Panc1 (cell line): ENCODE data around the gene NOP16. TPM values are rescaled to one million over a fixed set of nuclear protein-coding genes. Genes with fewer than 3 reads are reported as not detected.

Experiments
- ATAC-seq: fragments of 200-7000 bp; cut with Tn5 transposase; 2 replicates; pipeline ENCODE4 v1.9.1; 2020; ENCODE audit warnings: mild to moderate bottlenecking, moderate library complexity
- BruUV-seq: library from RNA; stranded (reverse); fragments of 400-500 nt; replicated peaks from 2 replicates; lab custom pipeline; 2021; lab: Mats Ljungman, UMichigan
- CTCF ChIA-PET: fragments of 300-600 bp; sonication (Branson Sonifier 250); formaldehyde crosslinking; loops from one replicate; lab custom pipeline; 2022; ENCODE audit warnings: antibody characterized with exemption; lab: Charles Lee
- POLR2A ChIA-PET: fragments of 300-600 bp; sonication (Branson Sonifier 250); formaldehyde crosslinking; loops from one replicate; lab custom pipeline; 2022; ENCODE audit warnings: antibody characterized with exemption; lab: Charles Lee
- DNase-seq: peaks from one replicate; pipeline ENCODE4 v3.0.0-alpha.2; 2010; ENCODE audit warnings: low read depth, low spot score
- H3K27ac ChIP-seq: 2 replicates; pipeline ENCODE4 v1.5.1; 2011; ENCODE audit warnings: mild to moderate bottlenecking, low read length, inconsistent platforms
- H3K27me3 ChIP-seq: fragments of 200-500 bp; sonication (Bioruptor generic); 2 replicates; pipeline ENCODE4 v1.6.0; 2014; ENCODE audit warnings: low read length, inconsistent platforms; ENCODE audit not compliant: control insufficient read depth, insufficient read depth
- H3K36me3 ChIP-seq: fragments of 200-500 bp; sonication (Bioruptor generic); 2 replicates; pipeline ENCODE4 v1.5.1; 2014; ENCODE audit warnings: inconsistent platforms, mild to moderate bottlenecking, low read length, moderate library complexity; ENCODE audit not compliant: control insufficient read depth, insufficient read depth
- H3K4me1 ChIP-seq: 2 replicates; pipeline ENCODE4 v1.5.1; 2011; ENCODE audit warnings: inconsistent platforms, mild to moderate bottlenecking, low read length, moderate library complexity; ENCODE audit not compliant: control insufficient read depth, insufficient read depth
- H3K4me3 ChIP-seq, 2 experiments: 2 replicates each; pipeline ENCODE4 v1.5.1; 2011 to 2012; ENCODE audit warnings: low read depth in 2 of 2, low read length in 2 of 2, mild to moderate bottlenecking in 2 of 2, inconsistent platforms in 1 of 2, moderate library complexity in 1 of 2
- H3K9me3 ChIP-seq: fragments of 200-500 bp; sonication (Bioruptor generic); 2 replicates; pipeline ENCODE4 v1.5.1; 2014; ENCODE audit warnings: low read depth, mild to moderate bottlenecking, inconsistent platforms, low read length, moderate library complexity; ENCODE audit not compliant: control insufficient read depth, insufficient read depth
- POLR2AphosphoS5 ChIP-seq: IDR thresholded peaks from 2 replicates; pipeline ENCODE4 v1.6.1; 2012; ENCODE audit warnings: mild to moderate bottlenecking, low read depth, low read length, moderate library complexity
- SIN3A ChIP-seq: IDR thresholded peaks from 2 replicates; pipeline ENCODE4 v1.6.1; 2012; ENCODE audit warnings: low read depth, mild to moderate bottlenecking, low read length, moderate library complexity, borderline replicate concordance; ENCODE audit not compliant: insufficient read depth
- TCF7L2 ChIP-seq: IDR thresholded peaks from 2 replicates; pipeline ENCODE4 v1.6.1; 2011; ENCODE audit warnings: mild to moderate bottlenecking, low read depth, low read length, inconsistent platforms
- in situ Hi-C: cut with HindIII; loops from 2 replicates; pipeline ENCODE4 v1.10.0; 2016; ENCODE audit warnings: low sequenced_read_pairs, low pct_unique_long_range_greater_than_20kb
- intact Hi-C: fragments of 100-400 bp; cut with micrococcal nuclease; formaldehyde crosslinking; loops from one replicate; pipeline ENCODE4 v1.10.0; 2022; ENCODE audit not compliant: unreplicated experiment
- total RNA-seq: library from RNA; stranded (reverse); gene quantifications from one replicate; pipeline ENCODE4 v1.2.1, GENCODE V29; 2021; ENCODE audit not compliant: unreplicated experiment
- TF ChIP-seq, protein P1 (sequence below), 2 experiments: IDR thresholded peaks; 2 replicates each; pipeline ENCODE4 v1.6.1; 2011 to 2012; ENCODE audit warnings: low read depth in 2 of 2, control low read depth in 1 of 2, low read length in 1 of 2, mild to moderate bottlenecking in 1 of 2, moderate library complexity in 1 of 2; ENCODE audit not compliant: insufficient read depth in 1 of 2
- TF ChIP-seq, protein P2 (sequence below): fragments of 450-650 bp; IDR thresholded peaks from 2 replicates; pipeline ENCODE4 v1.5.1; 2017; ENCODE audit warnings: mild to moderate bottlenecking

The NOP16 gene
- total RNA-seq, 1 experiment from 2014 or later: 76.2 TPM

DNA sequence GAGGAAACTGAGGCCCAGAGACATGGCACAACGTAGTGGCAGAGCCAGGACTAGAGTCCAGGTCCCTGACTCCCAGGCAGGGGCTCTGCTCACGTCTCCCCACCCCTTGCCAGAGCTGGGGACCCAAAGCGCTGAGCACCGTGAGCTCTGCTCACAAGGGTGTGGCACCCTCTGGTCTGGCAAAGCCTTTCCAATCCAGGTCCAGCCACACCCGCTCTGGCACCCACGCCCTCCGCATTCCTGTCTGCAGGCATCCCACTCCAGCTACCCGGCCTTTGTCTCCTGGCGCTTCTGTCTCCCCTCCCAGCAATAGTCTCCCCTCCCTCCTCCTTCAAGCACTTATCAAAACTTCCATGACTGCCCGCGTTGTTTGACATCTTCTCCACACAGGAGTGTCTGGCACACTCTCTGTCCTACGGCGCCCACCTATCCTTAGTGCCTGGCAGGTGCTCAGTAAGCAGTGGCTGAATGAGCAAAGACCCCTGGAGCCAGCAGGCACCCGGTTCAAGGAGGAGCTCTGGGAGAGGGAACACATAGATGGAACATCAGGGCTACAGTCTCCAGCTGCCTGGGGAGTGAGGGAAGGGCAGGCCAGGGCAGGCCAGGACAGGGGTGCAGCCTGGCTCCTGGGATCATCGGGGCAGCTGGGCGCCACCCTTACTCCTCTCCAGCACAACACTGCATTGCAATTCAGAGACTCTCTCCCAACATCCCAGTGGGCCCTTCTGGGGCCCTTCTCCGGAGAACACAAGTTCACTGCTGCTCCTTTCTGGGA lies 12.2 kb upstream of the NOP16 start:
- H3K4me3 ChIP-seq: no peak overlapping the region
- no TSS peak for BruUV-seq
- ChIA-PET POLR2A (interaction anchor here (0.5 to 0.7 kb wide), 3 partner anchors 8 to 113 kb away, joined by 3 to 12 read pairs (median 3); no protein-coding TSS in a partner anchor), CTCF (no interaction called here)
- H3K36me3 ChIP-seq: no peaks in the 10 kb centered on the region
- intact Hi-C loops (no loop called here), in situ Hi-C loops (no loop called here)
- no peaks in the 10 kb centered on the region for H3K4me1 ChIP-seq
- H3K9me3 ChIP-seq: no peaks in the 10 kb centered on the region
- TF ChIP-seq SIN3A: no peak
- no peak for TF ChIP-seq TCF7L2
- TF ChIP-seq POLR2AphosphoS5: no peak
- TF ChIP-seq, protein P1, sequence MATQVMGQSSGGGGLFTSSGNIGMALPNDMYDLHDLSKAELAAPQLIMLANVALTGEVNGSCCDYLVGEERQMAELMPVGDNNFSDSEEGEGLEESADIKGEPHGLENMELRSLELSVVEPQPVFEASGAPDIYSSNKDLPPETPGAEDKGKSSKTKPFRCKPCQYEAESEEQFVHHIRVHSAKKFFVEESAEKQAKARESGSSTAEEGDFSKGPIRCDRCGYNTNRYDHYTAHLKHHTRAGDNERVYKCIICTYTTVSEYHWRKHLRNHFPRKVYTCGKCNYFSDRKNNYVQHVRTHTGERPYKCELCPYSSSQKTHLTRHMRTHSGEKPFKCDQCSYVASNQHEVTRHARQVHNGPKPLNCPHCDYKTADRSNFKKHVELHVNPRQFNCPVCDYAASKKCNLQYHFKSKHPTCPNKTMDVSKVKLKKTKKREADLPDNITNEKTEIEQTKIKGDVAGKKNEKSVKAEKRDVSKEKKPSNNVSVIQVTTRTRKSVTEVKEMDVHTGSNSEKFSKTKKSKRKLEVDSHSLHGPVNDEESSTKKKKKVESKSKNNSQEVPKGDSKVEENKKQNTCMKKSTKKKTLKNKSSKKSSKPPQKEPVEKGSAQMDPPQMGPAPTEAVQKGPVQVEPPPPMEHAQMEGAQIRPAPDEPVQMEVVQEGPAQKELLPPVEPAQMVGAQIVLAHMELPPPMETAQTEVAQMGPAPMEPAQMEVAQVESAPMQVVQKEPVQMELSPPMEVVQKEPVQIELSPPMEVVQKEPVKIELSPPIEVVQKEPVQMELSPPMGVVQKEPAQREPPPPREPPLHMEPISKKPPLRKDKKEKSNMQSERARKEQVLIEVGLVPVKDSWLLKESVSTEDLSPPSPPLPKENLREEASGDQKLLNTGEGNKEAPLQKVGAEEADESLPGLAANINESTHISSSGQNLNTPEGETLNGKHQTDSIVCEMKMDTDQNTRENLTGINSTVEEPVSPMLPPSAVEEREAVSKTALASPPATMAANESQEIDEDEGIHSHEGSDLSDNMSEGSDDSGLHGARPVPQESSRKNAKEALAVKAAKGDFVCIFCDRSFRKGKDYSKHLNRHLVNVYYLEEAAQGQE (IDR thresholded peaks at IDR 0.05; ENCODE audit: insufficient read depth in 1 of 2, low read depth in 2 of 2, low read length in 1 of 2): no peak
- TF ChIP-seq, protein P2, sequence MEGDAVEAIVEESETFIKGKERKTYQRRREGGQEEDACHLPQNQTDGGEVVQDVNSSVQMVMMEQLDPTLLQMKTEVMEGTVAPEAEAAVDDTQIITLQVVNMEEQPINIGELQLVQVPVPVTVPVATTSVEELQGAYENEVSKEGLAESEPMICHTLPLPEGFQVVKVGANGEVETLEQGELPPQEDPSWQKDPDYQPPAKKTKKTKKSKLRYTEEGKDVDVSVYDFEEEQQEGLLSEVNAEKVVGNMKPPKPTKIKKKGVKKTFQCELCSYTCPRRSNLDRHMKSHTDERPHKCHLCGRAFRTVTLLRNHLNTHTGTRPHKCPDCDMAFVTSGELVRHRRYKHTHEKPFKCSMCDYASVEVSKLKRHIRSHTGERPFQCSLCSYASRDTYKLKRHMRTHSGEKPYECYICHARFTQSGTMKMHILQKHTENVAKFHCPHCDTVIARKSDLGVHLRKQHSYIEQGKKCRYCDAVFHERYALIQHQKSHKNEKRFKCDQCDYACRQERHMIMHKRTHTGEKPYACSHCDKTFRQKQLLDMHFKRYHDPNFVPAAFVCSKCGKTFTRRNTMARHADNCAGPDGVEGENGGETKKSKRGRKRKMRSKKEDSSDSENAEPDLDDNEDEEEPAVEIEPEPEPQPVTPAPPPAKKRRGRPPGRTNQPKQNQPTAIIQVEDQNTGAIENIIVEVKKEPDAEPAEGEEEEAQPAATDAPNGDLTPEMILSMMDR: no peak
- DNase-seq: no peak
- no peak for ATAC-seq
- no peaks in the 10 kb centered on the region for H3K27me3 ChIP-seq
- no peak overlapping the region for H3K27ac ChIP-seq

DNA sequence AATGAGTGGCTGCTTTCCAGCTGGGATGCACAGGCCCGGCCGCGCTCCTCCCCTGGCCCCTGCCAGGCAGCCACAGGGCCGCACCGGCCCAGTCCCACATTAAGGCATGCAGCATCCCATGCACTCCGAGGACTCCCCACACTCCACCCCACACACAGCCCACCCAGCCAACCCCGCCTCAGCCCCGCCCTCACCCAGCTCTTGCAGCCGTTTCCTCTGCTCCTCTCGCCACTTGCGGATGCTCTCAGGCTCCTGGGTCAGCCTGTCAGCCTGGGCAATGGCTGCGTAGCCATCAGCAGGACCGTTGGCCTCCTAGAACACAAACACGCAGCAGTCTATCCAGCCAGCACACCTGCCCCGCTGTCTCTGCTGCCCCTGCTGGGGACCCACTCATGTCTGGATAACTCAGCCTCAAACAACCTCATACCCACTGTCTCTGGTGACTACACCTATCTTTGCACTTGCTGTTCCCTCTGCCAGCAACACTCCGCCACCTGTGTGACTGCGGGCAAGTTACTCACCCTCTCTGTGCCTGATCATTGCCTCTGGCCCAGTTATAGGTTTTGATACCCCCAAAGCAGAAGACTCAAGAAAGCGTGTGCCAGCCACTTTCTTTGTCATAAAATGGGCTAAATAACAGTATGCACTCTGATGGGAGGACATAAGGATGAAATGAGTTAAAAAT lies 9.5 kb upstream of the NOP16 start:
- DNase-seq (no peak), ATAC-seq (no peak)
- no peaks in the 10 kb centered on the region for H3K4me1 ChIP-seq
- ChIA-PET CTCF (no interaction called here), POLR2A (no interaction called here)
- no peaks in the 10 kb centered on the region for H3K9me3 ChIP-seq
- TF ChIP-seq SIN3A: no peak
- TF ChIP-seq, protein P1 (IDR thresholded peaks at IDR 0.05; ENCODE audit: insufficient read depth in 1 of 2, low read depth in 2 of 2, low read length in 1 of 2): no peak
- no peak for TF ChIP-seq POLR2AphosphoS5
- TF ChIP-seq, protein P2: no peak
- no peak for TF ChIP-seq TCF7L2
- in situ Hi-C loops (no loop called here), intact Hi-C loops (no loop called here)
- no TSS peak for BruUV-seq
- H3K4me3 ChIP-seq: no peak overlapping the region
- no peak overlapping the region for H3K27ac ChIP-seq
- no peaks in the 10 kb centered on the region for H3K27me3 ChIP-seq
- no peaks in the 10 kb centered on the region for H3K36me3 ChIP-seq
